Sciatic nerve (tissue), 2 donors: ENCODE data around the gene ASB13. TPM values are rescaled to one million over a fixed set of nuclear protein-coding genes. Genes with fewer than 3 reads are reported as not detected.
A peak's percentile ranks its signal among the peaks of the same experiment; 100 is the strongest.

Experiments
- ATAC-seq: fragments of 200-7000 bp; cut with Tn5 transposase; one replicate; pipeline ENCODE4 v1.9.1; 2020; ENCODE audit warnings: mild to moderate bottlenecking, moderate library complexity
- DNase-seq: peaks from one replicate; pipeline ENCODE4 v3.0.0-alpha.2; 2020; ENCODE audit warnings: low spot score
- intact Hi-C: fragments of 100-400 bp; cut with DNase I; formaldehyde crosslinking; loops from one replicate; pipeline ENCODE4 v1.14.2; 2022
- total RNA-seq: library from RNA; stranded (reverse); fragmentation: NEBNext Ultra II Directional; extraction: Animal tissue kit (Norgen Biotek cat#: 25700); gene quantifications from one replicate; pipeline ENCODE4 v1.2.1, GENCODE V29; 2021
- donor health status: DM: no; HTN: no; CAD: no.
- donor health status: DM: no; HTN: no; CAD: no.

The ASB13 gene
- total RNA-seq, 1 donor from 2014 or later = 18.9 TPM

DNA sequence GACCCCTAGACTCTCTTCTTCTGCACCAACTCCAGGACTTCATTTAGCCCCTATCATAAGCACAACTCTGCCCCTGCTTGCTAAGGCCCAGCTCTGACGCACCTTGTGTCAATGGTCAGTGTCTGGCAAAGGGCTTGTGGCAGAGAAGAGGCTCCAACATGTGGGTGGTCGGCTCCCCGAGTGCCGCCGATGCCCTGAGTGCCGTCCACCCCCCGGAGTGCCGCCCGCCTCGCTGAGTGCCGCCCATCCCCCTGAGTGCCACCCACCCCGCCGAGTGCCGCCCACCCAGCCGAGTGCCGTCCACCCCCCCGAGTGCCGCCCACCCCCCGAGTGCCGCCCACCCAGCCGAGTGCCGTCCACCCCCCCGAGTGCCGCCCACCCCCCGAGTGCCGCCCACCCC lies 50.3 kb downstream of the ASB13 start:
- DNase-seq (no peak), ATAC-seq (no peak)
- intact Hi-C loops = no loop called here

DNA sequence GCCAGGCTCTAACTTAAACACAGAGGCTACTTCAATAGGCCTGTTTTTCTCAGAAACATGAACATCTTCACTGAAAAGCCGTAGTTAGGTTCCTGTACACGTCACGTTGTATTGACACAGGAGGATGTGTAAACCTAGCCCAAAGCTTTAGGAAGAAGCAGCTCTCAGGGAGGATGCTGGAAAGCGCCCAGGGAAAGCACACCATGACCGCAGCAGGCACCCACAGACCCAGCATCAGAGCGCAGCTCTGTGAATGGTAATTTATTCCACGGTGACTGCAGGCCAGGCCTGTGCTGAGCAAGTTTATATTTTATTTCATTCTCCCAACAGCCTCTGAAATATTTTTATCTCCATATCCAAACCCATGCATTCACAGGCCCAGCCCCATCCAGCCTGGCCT lies 51.1 kb downstream of the ASB13 start:
- DNase-seq = no peak
- ATAC-seq = no peak
- intact Hi-C loops = no loop called here

GRCh38 chr10:5614155-5614721 lies 52.2 kb downstream of the ASB13 start:
- DNase-seq (no peak), ATAC-seq (peak; percentile 60)
- intact Hi-C loops = no loop called here

DNA sequence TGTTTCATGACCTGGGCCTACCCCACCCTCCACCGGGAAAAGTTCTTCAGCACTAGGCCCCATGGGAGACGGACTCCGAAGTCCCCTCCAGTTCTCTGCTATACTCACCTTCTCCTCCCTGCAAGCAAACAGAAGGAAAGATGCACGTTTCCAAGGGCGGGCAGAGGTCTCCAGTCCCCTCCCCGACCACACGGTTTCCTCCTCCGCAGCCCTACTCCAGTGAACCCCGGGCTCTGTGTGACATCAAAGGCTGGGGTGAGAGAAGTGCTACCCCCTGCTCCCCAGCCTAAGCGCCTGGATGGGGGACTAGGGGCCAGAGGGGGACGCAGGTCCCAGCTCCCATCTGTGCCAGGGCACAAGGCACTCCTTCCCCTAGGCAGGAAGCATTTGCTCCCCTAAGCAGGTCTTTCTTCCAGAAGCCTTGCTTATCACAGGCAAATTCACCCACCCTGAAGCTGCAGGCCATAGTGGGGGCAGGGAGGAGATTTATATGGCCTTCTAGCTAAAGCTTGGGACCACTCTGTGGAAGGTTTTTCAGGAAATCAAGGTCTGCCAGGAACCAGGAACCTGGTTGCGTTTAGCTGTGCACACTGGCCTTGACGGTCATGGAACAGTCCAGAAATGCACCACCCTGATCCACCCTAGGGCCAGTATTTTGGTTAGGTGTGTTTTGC lies 52.8 kb downstream of the ASB13 start:
- ATAC-seq (no peak), DNase-seq (no peak)
- intact Hi-C loops = no loop called here

DNA sequence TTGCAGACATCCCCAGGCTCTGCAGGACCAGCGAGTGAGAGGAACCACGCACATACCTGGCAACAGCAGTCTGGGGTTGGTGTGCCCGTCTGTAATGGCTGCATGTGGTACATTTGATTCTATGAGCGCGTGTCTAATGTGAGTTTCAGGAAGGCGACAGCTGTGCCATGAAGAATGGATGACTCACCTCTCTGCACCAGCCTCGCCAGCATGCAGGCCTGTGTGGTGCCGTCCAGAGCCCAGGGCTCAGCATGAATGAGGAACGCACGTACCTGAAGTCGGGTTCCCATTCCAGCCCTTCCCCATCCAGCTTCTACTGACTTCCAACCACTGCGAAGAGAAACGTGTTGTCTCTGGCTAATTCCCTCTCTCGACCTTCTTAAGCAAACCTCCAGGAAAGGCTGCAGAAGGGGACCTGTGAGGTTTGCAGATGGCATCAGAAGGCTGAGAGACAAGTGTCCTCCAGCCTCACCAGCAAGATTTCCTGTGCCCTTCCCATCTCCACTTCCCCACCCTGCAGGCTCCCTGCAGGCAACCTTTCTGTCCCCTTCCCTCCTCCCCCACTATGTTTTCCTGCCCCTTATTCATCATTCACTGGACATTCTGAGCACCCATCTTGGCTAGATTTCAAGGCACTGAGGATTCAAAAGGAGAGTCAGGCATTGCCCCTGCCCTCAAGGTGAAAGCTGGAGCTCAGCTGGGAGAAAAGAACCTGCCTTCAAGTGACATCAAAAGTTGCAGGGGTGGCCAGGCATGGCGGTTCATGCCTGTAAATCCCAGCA lies 54.3 kb downstream of the ASB13 start:
- no peak for ATAC-seq

DNA sequence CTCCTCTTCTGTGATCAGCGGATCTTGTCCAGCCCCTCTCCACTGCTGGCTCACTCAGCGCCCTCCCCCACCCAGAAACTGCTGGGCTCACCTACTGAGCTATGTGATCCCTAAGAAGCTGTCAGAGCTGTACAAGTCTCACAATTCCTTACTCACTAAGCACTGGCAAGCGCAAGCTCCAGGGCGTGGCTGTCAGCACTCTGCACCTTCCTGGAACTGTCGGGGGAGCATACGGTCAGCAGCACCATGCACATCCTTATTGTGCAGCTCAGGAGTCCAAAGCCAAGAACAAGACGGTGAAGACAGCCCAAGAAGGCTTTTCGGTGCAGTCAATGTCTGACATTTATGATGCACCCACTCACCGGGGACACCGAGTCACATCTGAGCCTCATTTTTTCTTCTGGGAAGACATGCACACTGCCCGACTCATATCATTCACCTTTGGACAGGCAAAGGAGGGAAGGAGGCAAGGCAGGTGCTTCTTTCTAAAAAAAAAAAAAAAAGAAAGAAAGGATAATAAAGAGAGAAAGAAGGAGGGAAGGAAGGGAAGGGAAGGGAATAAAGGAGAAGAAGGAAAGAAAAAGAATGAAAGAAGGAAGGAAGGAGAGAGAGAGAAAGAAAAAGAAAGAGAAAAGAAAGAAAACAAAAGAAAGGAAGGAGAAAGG lies 56.3 kb downstream of the ASB13 start:
- DNase-seq = no peak
- intact Hi-C loops = no loop called here
- ATAC-seq = no peak

More for the DNA sequence above, 54.3 kb downstream of the ASB13 start:
- intact Hi-C loops = no loop called here
- no peak for DNase-seq

DNA sequence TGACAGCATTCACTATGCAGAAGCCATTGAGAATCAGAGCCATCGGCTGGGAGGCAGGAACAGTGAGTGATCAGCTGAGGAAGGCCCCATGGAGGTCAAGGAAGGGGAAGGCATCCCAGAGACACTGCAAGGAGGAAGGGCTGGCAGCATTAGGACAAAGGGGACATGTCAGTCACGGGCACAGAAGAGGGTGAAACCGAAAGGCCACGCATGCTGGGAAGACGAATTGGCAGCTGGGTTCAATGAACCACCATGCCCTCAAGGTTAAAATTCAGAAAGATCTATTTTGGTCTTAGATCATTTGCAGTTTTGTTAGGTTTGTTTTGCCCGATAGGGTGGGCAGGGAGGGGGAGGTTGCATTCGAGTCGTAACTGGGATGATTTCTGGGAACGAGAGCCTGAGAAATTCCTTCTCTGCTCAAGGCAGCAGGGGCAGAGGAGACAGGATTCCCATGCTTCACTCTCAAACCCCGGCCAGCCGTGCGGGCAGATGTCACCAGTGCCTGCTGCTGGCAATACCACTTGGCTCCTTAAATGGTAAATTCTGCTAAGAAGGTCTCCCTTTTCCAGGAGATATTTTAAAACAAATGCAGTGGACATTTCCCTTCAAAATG lies 57.7 kb downstream of the ASB13 start:
- no peak for DNase-seq

GRCh38 chr10:5607594-5607993 lies 58.8 kb downstream of the ASB13 start:
- intact Hi-C loops = no loop called here
- ATAC-seq (no peak), DNase-seq (no peak)

More for the DNA sequence above, 57.7 kb downstream of the ASB13 start:
- ATAC-seq = no peak
- intact Hi-C loops = no loop called here

DNA sequence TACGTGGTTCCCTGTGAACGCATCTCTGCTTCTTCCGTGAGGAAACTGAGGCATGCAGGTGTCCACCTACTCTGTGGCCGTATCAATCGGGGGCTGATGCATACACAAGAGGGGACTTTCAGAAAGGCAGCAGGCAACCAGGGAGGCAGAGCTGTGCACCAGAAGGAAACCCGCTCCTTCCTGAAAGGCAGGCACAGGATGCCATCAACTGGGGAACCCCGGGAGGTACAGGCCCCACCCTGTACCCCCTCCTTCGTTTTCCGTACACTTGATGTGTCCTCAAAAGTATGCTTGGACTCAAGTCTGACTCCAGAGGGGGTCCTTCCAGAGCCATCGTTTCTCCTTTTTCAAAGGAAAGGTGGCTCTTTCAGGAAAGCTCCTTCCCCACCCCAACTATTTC lies 59.5 kb downstream of the ASB13 start:
- ATAC-seq = no peak
- intact Hi-C loops = no loop called here
- DNase-seq = no peak

DNA sequence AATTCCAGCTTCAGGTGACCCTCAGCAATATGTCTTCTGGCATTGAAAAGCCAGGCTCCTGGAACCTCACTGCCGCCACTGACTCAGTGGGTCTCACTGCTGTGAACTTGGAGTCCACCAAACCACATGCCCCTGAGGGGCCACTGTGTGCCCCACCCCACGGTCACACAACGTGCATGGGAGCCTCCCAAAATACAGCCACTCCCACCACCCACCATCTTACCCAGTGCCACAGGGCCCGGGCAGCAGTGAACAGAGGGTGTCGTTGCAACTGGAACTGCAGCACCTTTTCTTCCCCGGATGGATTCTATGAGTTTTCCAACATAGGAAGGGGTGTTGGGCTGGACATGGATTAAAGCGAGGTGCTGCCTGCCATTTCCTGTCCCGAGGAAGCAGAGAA lies 60.1 kb downstream of the ASB13 start:
- no peak for DNase-seq
- ATAC-seq = no peak
- intact Hi-C loops = no loop called here

DNA sequence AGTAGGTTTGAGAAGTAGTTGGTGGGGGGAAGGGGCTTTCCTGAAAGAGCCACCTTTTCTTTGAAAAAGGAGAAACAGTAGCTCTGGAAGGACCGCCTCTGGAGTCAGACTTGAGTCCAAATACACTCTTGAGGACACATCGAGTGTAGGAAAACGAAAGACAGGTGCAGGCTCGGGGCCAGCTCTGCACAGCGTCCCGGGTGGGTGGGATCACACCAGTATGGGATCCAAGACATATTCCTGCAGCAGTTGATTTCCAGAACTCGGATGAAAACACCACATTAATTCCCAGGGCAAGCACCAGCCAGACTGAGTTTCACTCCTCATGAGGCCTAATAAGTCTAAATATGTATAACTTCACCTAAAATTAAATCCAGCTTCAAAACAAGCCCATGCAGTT lies 61.4 kb downstream of the ASB13 start:
- no peak for ATAC-seq
- DNase-seq = no peak
- intact Hi-C loops = no loop called here

DNA sequence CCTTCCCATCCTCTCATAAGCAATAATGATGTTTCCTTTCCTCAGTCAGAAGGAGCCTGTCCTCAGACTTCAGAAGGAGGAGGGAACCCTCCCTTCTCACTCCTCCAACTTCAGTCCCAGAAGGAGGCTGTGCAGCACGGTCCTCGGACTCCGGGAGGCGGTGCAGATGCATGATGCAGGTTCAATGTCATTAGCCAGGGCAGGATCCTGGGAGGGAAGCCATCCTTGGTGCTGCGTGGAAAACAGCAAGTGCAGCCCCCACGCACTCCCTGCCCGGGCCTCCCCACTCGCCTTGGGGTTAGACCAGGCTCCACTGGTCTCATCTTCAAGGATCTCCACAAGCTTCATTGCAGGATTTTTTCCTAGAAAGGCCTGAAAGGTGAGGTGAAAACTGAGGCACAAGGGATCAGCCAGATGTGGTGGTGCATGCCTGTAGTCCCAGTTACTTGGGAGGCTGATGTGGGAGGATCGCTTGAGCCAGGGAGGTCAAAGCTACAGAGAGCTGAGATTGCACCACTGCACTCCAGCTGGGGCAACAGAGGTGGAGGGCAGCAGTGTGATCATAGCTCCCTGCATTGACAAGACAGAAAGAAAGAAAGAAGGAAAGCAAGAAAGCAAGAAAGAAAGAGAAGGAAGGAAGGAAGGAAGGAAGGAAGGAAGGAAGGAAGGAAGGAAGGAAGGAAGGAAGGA lies 62.0 kb downstream of the ASB13 start:
- intact Hi-C loops = no loop called here
- no peak for ATAC-seq
- no peak for DNase-seq

GRCh38 chr10:5603848-5604170 lies 62.6 kb downstream of the ASB13 start:
- DNase-seq (no peak), ATAC-seq (no peak)
- intact Hi-C loops = no loop called here

GRCh38 chr10:5603091-5603847 lies 63.1 kb downstream of the ASB13 start:
- intact Hi-C loops = no loop called here
- no peak for DNase-seq
- ATAC-seq = no peak

GRCh38 chr10:5601826-5602495 lies 64.4 kb downstream of the ASB13 start:
- DNase-seq = no peak
- ATAC-seq = no peak
- intact Hi-C loops = no loop called here

- ATAC-seq (no peak), DNase-seq (no peak)
- intact Hi-C loops = no loop called here
Observed at GRCh38 chr10:5600908-5601307, 65.5 kb downstream of the ASB13 start.

DNA sequence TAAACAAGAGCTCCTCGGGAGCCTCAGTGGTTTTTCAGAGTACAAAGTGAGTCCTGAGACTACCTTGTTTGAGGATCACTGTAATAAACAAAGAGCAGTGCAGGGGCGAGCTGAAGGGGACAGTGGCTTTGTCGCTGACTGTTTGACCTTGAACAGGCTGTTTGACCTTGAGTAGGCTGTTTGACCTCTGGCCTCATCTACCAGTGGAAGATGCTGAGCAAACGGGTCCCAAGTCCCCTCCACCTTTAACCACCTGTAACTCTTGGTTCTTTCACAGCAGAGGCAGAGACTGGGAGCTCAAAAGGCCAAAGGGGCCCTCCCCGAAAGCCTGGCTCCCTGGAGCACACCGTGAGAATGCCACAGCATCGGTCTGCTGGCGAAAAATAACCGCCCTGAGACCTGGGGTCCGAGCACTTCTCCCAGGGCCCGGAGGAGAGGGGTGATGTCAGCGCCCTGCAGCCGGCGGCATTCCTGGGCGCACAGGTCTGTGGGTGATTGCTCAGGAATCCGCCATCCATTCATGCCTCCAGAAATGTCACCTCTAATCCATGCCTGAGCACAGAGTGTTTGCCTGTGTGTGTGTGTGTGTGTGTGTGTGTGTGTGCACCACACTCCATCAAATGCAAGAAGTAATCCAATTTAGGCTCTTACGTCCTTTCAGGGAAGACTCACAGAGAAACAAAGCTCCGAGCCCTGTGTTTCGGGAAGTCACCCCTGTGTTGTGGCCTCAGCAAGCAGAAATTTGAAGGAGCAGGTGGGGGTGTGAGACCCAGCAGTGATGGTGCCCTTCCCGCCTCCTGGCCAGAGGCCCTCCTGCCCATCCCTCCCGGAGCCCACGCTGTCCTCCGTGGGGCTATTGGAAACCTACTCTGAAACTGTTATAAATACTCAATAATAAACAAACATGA lies 66.5 kb downstream of the ASB13 start:
- ATAC-seq (no peak), DNase-seq (no peak)
- intact Hi-C loops = no loop called here
